SK-N-SH (cell line): ENCODE data around the gene GOT1.

Experiments
- EP300 ChIP-seq, 2 experiments: IDR thresholded peaks; 2 replicates each; pipeline versions ENCODE4 v1.4.0 to v1.6.1; 2012; ENCODE audit warnings: borderline replicate concordance in 1 of 2, low read depth in 1 of 2, low read length in 1 of 2
- EZH2phosphoT487 ChIP-seq: fragments of 200-600 bp; sonication (generic); IDR thresholded peaks from 2 replicates; pipeline ENCODE4 v1.6.1; 2017; ENCODE audit warnings: low read depth, mixed run types, mild to moderate bottlenecking, antibody characterized with exemption, moderate library complexity, borderline replicate concordance
- FOXM1 ChIP-seq: IDR thresholded peaks from 2 replicates; pipeline ENCODE4 v1.4.0; 2012; ENCODE audit warnings: low read depth, mild to moderate bottlenecking
- GATA2 ChIP-seq: sonication (generic); formaldehyde crosslinking; IDR thresholded peaks from 2 replicates; pipeline ENCODE4 v1.5.0; 2020; ENCODE audit warnings: mild to moderate bottlenecking, missing genetic modification reagents
- MEF2A ChIP-seq: IDR thresholded peaks from 2 replicates; pipeline ENCODE4 v1.4.0; 2012; ENCODE audit warnings: low read depth, borderline replicate concordance
- MXI1 ChIP-seq: IDR thresholded peaks from 2 replicates; pipeline ENCODE4 v1.6.1; 2012; ENCODE audit warnings: mild to moderate bottlenecking, low read depth, low read length, improper control_type of control experiment
- POLR2AphosphoS5 ChIP-seq: IDR thresholded peaks from 2 replicates; pipeline ENCODE4 v1.6.1; 2012; ENCODE audit warnings: low read depth, low read length
- RFX5 ChIP-seq: IDR thresholded peaks from 2 replicates; pipeline ENCODE4 v1.6.1; 2012; ENCODE audit warnings: mild to moderate bottlenecking, improper control_type of control experiment, low read length
- TCF12 ChIP-seq: IDR thresholded peaks from 2 replicates; pipeline ENCODE4 v1.4.0; 2012
- YY1 ChIP-seq: IDR thresholded peaks from 2 replicates; pipeline ENCODE4 v1.4.0; 2012; ENCODE audit warnings: low read depth, mild to moderate bottlenecking
- ZBTB33 ChIP-seq: IDR thresholded peaks from 2 replicates; pipeline ENCODE4 v1.4.0; 2012; ENCODE audit warnings: low read depth, borderline replicate concordance
- TF ChIP-seq, protein P1 (sequence below): fragments of 200-600 bp; sonication (generic); IDR thresholded peaks from 2 replicates; pipeline ENCODE4 v1.6.1; 2017; ENCODE audit warnings: antibody characterized with exemption, mild to moderate bottlenecking, moderate library complexity
- TF ChIP-seq, protein P2 (sequence below): IDR thresholded peaks from 2 replicates; pipeline ENCODE4 v1.4.0; 2012; ENCODE audit warnings: low read depth, borderline replicate concordance

GRCh38 chr10:99451499-99451788 lies 21.0 kb upstream of the GOT1 start:
- TF ChIP-seq RFX5 (no peak), EZH2phosphoT487 (no peak), MXI1 (no peak), YY1 (no peak), ZBTB33 (no peak), TCF12 (no peak), FOXM1 (no peak), GATA2 (no peak), POLR2AphosphoS5 (no peak), MEF2A (no peak), EP300 (IDR thresholded peaks at IDR 0.05; ENCODE audit: borderline replicate concordance in 1 of 2, low read depth in 1 of 2, low read length in 1 of 2) (no peak)
- TF ChIP-seq, protein P1, sequence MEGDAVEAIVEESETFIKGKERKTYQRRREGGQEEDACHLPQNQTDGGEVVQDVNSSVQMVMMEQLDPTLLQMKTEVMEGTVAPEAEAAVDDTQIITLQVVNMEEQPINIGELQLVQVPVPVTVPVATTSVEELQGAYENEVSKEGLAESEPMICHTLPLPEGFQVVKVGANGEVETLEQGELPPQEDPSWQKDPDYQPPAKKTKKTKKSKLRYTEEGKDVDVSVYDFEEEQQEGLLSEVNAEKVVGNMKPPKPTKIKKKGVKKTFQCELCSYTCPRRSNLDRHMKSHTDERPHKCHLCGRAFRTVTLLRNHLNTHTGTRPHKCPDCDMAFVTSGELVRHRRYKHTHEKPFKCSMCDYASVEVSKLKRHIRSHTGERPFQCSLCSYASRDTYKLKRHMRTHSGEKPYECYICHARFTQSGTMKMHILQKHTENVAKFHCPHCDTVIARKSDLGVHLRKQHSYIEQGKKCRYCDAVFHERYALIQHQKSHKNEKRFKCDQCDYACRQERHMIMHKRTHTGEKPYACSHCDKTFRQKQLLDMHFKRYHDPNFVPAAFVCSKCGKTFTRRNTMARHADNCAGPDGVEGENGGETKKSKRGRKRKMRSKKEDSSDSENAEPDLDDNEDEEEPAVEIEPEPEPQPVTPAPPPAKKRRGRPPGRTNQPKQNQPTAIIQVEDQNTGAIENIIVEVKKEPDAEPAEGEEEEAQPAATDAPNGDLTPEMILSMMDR = no peak
- TF ChIP-seq, protein P2, sequence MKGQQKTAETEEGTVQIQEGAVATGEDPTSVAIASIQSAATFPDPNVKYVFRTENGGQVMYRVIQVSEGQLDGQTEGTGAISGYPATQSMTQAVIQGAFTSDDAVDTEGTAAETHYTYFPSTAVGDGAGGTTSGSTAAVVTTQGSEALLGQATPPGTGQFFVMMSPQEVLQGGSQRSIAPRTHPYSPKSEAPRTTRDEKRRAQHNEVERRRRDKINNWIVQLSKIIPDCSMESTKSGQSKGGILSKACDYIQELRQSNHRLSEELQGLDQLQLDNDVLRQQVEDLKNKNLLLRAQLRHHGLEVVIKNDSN = no peak
